Right atrium auricular region (tissue), 2 donors: ENCODE results near the gene CSRP1. TPM values are rescaled to one million over a fixed set of nuclear protein-coding genes. Genes with fewer than 3 reads are reported as not detected.

ENCODE experiments used
- DNase-seq: peaks from one replicate; pipeline ENCODE4 v3.0.0-alpha.2; 2019; ENCODE audit warnings: low spot score
- H3K27ac ChIP-seq, 2 donors: fragments of 200-600 bp; sonication (generic); 1 replicate in 1 of 2; 2 replicates in 1 of 2; pipeline ENCODE4 v1.5.1; 2016 to 2019
- H3K27me3 ChIP-seq, 2 donors: fragments of 200-600 bp; sonication (generic); one replicate each; pipeline versions ENCODE4 v1.5.1 to v1.6.0; 2017 to 2019
- H3K36me3 ChIP-seq: fragments of 200-600 bp; sonication (generic); one replicate; pipeline ENCODE4 v1.5.1; 2016
- H3K4me1 ChIP-seq, 2 donors: fragments of 200-600 bp; sonication (generic); one replicate each; pipeline versions ENCODE4 v1.5.1 to v1.6.0; 2017 to 2019
- H3K4me3 ChIP-seq, 2 donors: fragments of 200-600 bp; sonication (generic); 1 replicate in 1 of 2; 2 replicates in 1 of 2; pipeline ENCODE4 v1.5.1; 2017 to 2019; ENCODE audit warnings: mild to moderate bottlenecking in 1 of 2, moderate library complexity in 1 of 2
- H3K9me3 ChIP-seq, 2 donors: fragments of 200-600 bp; sonication (generic); one replicate each; pipeline ENCODE4 v1.5.1; 2019
- total RNA-seq, 2 donors: library from RNA; depleted of rRNA; stranded (reverse); fragments of >200 nt; gene quantifications; one replicate each; pipeline ENCODE4 v1.1.0, GENCODE V29; 2016
- TF ChIP-seq, protein P1 (sequence below), 2 donors: fragments of 200-600 bp; sonication (generic); IDR thresholded peaks; one replicate each; pipeline ENCODE4 v1.5.1; 2019; ENCODE audit warnings: antibody characterized with exemption in 2 of 2

CSRP1 gene
- total RNA-seq, 2 donors from 2014 or later = 138 to 719 TPM

GRCh38 chr1:201466492-201466891, 40.4 kb downstream of the CSRP1 start:
- Histone ChIP-seq H3K9me3 (no peaks in the 10 kb centered on the region), H3K27ac (peak overlapping the region; percentile 85 to 88), H3K27me3 (no peaks in the 10 kb centered on the region), H3K4me3 (peak overlapping the region; percentile 77 to 86), H3K4me1 (peaks cover 0 to 55% of the 10 kb centered on the region in 2 donors), H3K36me3 (peaks cover 20% of the 10 kb centered on the region)
- TF ChIP-seq, protein P1, sequence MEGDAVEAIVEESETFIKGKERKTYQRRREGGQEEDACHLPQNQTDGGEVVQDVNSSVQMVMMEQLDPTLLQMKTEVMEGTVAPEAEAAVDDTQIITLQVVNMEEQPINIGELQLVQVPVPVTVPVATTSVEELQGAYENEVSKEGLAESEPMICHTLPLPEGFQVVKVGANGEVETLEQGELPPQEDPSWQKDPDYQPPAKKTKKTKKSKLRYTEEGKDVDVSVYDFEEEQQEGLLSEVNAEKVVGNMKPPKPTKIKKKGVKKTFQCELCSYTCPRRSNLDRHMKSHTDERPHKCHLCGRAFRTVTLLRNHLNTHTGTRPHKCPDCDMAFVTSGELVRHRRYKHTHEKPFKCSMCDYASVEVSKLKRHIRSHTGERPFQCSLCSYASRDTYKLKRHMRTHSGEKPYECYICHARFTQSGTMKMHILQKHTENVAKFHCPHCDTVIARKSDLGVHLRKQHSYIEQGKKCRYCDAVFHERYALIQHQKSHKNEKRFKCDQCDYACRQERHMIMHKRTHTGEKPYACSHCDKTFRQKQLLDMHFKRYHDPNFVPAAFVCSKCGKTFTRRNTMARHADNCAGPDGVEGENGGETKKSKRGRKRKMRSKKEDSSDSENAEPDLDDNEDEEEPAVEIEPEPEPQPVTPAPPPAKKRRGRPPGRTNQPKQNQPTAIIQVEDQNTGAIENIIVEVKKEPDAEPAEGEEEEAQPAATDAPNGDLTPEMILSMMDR (IDR thresholded peaks at IDR 0.05) = no peak
- DNase-seq = no peak

- no peak for DNase-seq
- H3K9me3 ChIP-seq = no peaks in the 10 kb centered on the region
- H3K4me1 ChIP-seq = peaks cover 0 to 61% of the 10 kb centered on the region in 2 donors
- H3K36me3 ChIP-seq = peaks cover 20% of the 10 kb centered on the region
- peak overlapping the region in 1 of 2 donors; percentile 86 for H3K4me3 ChIP-seq
- TF ChIP-seq, protein P1 (IDR thresholded peaks at IDR 0.05) = no peak
- no peaks in the 10 kb centered on the region for H3K27me3 ChIP-seq
- peak overlapping the region; percentile 85 to 88 for H3K27ac ChIP-seq
These were observed 41.1 kb downstream of the CSRP1 start for GRCh38 chr1:201465698-201466290.

DNA sequence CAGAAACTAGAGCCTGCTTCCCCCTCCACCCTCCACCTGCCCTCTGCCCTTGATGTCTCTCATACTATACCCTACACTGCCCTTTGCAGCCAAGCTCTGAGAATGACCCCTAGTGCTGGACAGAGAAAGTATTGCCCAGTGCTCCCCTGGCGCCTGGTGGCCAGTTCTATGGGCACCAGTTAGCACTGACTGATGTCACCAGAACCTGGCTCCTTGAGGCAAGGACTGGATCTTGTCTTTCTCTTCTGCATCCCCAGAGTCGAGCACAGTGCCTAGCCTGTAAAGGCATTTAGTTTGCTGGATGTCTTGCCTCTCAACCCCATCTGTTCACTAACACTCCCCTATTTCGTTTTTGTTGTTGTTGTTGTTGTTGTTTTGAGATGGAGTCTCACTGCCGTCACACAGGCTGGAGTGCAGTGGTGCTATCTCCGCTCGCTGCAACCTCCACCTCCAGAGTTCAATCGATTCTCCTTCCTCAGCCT, 43.8 kb downstream of the CSRP1 start:
- TF ChIP-seq, protein P1 (IDR thresholded peaks at IDR 0.05) = peak in 1 of 2 donors; percentile 37
- no peaks in the 10 kb centered on the region for H3K27me3 ChIP-seq
- H3K9me3 ChIP-seq = no peaks in the 10 kb centered on the region
- no peak for DNase-seq
- H3K27ac ChIP-seq = peak overlapping the region; percentile 66 to 81
- peaks cover 20% of the 10 kb centered on the region for H3K36me3 ChIP-seq
- H3K4me1 ChIP-seq = peaks cover 0 to 60% of the 10 kb centered on the region in 2 donors
- H3K4me3 ChIP-seq = no peak overlapping the region

DNA sequence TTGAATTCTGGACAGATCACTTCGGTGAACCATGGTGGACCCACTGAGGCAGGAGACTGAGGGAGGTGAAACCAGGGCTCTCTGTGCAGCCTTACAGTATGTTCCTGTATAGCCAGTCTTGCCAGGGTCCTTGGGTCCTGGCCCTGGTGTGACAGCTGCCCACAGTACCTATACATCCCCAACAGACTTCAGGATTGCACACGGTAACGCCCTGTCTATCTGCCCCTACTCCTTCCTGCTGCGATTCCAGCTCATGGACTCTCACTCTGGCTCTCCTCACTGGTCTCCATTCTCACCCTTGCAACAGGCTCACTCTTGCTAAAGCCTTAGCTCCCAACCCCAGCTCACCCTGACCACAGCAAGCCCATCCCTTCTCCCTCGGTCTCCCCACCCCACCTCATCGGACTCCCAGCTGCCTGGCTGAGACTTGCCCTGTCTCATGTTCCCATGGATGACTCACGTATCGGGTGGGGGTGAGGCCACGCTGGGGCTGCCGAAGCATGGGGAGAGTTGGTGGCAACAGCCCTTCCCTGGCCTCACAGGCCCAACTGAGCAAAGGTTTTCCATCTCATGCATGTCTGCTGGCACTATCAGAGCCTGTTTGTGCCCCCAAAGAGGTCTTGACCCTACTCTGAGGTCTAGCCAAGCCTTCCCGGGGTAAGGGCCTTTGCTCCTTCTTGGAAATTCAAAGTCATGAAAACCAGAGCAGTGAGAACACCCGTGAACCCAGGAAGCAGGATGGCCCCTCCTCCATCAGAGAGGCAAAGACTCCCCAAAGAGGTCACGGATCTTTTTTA, 45.1 kb downstream of the CSRP1 start:
- Histone ChIP-seq H3K27ac (peak overlapping the region; percentile 73 to 81), H3K36me3 (peaks cover 20% of the 10 kb centered on the region), H3K27me3 (no peaks in the 10 kb centered on the region), H3K4me3 (no peak overlapping the region), H3K9me3 (no peaks in the 10 kb centered on the region), H3K4me1 (peaks cover 0 to 60% of the 10 kb centered on the region in 2 donors)
- TF ChIP-seq, protein P1 (IDR thresholded peaks at IDR 0.05) = no peak
- DNase-seq = peak; percentile 95

GRCh38 chr1:201460814-201461644, 45.9 kb downstream of the CSRP1 start:
- H3K4me3 ChIP-seq = no peak overlapping the region
- H3K9me3 ChIP-seq = no peaks in the 10 kb centered on the region
- TF ChIP-seq, protein P1 (IDR thresholded peaks at IDR 0.05) = no peak
- peak overlapping the region; percentile 73 to 81 for H3K27ac ChIP-seq
- peak; percentile 88 for DNase-seq
- peaks cover 19% of the 10 kb centered on the region for H3K36me3 ChIP-seq
- H3K4me1 ChIP-seq = peaks cover 0 to 58% of the 10 kb centered on the region in 2 donors
- no peaks in the 10 kb centered on the region for H3K27me3 ChIP-seq
